B cell (primary cell): Measurements from ENCODE around the gene MESP2. TPM values are rescaled to one million over a fixed set of nuclear protein-coding genes. Genes with fewer than 3 reads are reported as not detected.
A peak's percentile ranks its signal among the peaks of the same experiment; 100 is the strongest.

Experiments used
- ATAC-seq: fragments of 200-7000 bp; cut with Tn5 transposase; one replicate; pipeline ENCODE4 v1.10.0; 2021; ENCODE audit warnings: low read depth, mild to moderate bottlenecking, moderate number of reproducible peaks, moderate library complexity
- CTCF ChIA-PET: fragments of 350-600 bp; sonication (Branson Sonifier 250); formaldehyde crosslinking; loops from one replicate; lab custom pipeline; 2021; ENCODE audit warnings: antibody characterized with exemption, inconsistent platforms; lab: Charles Lee
- POLR2A ChIA-PET: fragments of 350-600 bp; sonication (Branson Sonifier 250); formaldehyde crosslinking; loops from one replicate; lab custom pipeline; 2021; ENCODE audit warnings: antibody characterized with exemption; lab: Charles Lee
- DNase-seq: peaks from one replicate; pipeline ENCODE4 v3.0.0; 2013
- H2AFZ ChIP-seq: 2 replicates; pipeline ENCODE4 v1.6.1; 2012; ENCODE audit warnings: mild to moderate bottlenecking, low read depth, low read length; ENCODE audit not compliant: insufficient read depth, poor library complexity, severe bottlenecking
- H3K27ac ChIP-seq, 2 donors: 1 replicate in 1 of 2; 2 replicates in 1 of 2; pipeline ENCODE4 v1.5.1; 2012 to 2013; ENCODE audit warnings: low read length in 2 of 2, mild to moderate bottlenecking in 2 of 2, moderate library complexity in 1 of 2
- H3K27me3 ChIP-seq, 4 experiments: fragments of 200-600 bp in 1 of 4; sonication (generic) in 1 of 4; replicated peaks in 1 of 4; 1 replicate in 2 of 4; 2 replicates in 2 of 4; pipeline versions ENCODE4 v1.6.1 to v1.7.0; 2013 to 2016; ENCODE audit warnings: low read length in 3 of 4, mild to moderate bottlenecking in 2 of 4, mixed read lengths in 1 of 4, moderate library complexity in 1 of 4; ENCODE audit not compliant: insufficient read depth in 4 of 4, control insufficient read depth in 3 of 4; ENCODE audit errors: control extremely low read depth in 1 of 4
- H3K36me3 ChIP-seq, 2 experiments: replicated peaks in 1 of 2; 1 replicate in 1 of 2; 2 replicates in 1 of 2; pipeline versions ENCODE4 v1.6.1 to v1.7.1; 2013; ENCODE audit warnings: low read length in 1 of 2; ENCODE audit not compliant: insufficient read depth in 2 of 2, control insufficient read depth in 1 of 2; ENCODE audit errors: control extremely low read depth in 1 of 2, extremely low read depth in 1 of 2
- H3K4me1 ChIP-seq, 2 donors: fragments of 200-600 bp in 1 of 2; sonication (generic) in 1 of 2; 1 replicate in 1 of 2; 2 replicates in 1 of 2; pipeline versions ENCODE4 v1.5.1 to v1.6.1; 2013 to 2017; ENCODE audit warnings: low read length in 2 of 2; ENCODE audit not compliant: control insufficient read depth in 2 of 2, insufficient read depth in 2 of 2
- H3K4me2 ChIP-seq: replicated peaks from 2 replicates; pipeline ENCODE3; 2012; ENCODE audit warnings: mild to moderate bottlenecking, low read depth, low read length; ENCODE audit not compliant: poor library complexity, severe bottlenecking
- H3K4me3 ChIP-seq, 5 experiments: fragments of 200-600 bp in 1 of 5; sonication (generic) in 1 of 5; 1 replicate in 3 of 5; 2 replicates in 2 of 5; pipeline versions ENCODE4 v1.5.1 to v1.7.0; 2011 to 2016; ENCODE audit warnings: low read length in 4 of 5, mild to moderate bottlenecking in 4 of 5, low read depth in 2 of 5, control low read depth in 1 of 5, moderate library complexity in 1 of 5; ENCODE audit not compliant: insufficient read depth in 1 of 5; ENCODE audit errors: control extremely low read depth in 1 of 5, extremely low read depth in 1 of 5
- H3K79me2 ChIP-seq: fragments of 200-600 bp; sonication (generic); one replicate; pipeline ENCODE4 v1.6.0; 2016; ENCODE audit warnings: low read length; ENCODE audit not compliant: control insufficient read depth, insufficient read depth
- H3K9ac ChIP-seq: fragments of 200-600 bp; sonication (generic); 2 replicates; pipeline ENCODE4 v1.6.1; 2017; ENCODE audit warnings: mild to moderate bottlenecking, low read length, moderate library complexity
- H3K9me3 ChIP-seq, 3 donors: one replicate each; pipeline versions ENCODE4 v1.6.1 to v1.7.1; 2013; ENCODE audit warnings: low read length in 2 of 3; ENCODE audit not compliant: control insufficient read depth in 2 of 3, insufficient read depth in 1 of 3; ENCODE audit errors: control extremely low read depth in 1 of 3
- H4K20me1 ChIP-seq: 2 replicates; pipeline ENCODE4 v1.6.0; 2012; ENCODE audit warnings: mild to moderate bottlenecking, low read length; ENCODE audit not compliant: insufficient read depth, control insufficient read depth, poor library complexity, severe bottlenecking
- H3K27ac Mint-ChIP-seq: one replicate; pipeline ENCODE4 v1.8.0; 2021; ENCODE audit warnings: mixed read lengths
- H3K27me3 Mint-ChIP-seq: one replicate; pipeline ENCODE4 v1.8.0; 2021; ENCODE audit warnings: mixed read lengths
- H3K4me1 Mint-ChIP-seq: one replicate; pipeline ENCODE4 v1.8.0; 2021; ENCODE audit warnings: mixed read lengths
- H3K4me3 Mint-ChIP-seq: one replicate; pipeline ENCODE4 v1.8.0; 2021; ENCODE audit warnings: mixed read lengths
- H3K9me3 Mint-ChIP-seq: one replicate; pipeline ENCODE4 v1.8.0; 2022; ENCODE audit warnings: mixed read lengths; ENCODE audit not compliant: insufficient read depth
- CTCF ChIP-seq: fragments of 200-600 bp; IDR thresholded peaks from one replicate; pipeline ENCODE4 v1.8.0; 2022; ENCODE audit warnings: antibody characterized with exemption, mild to moderate bottlenecking
- EZH2 ChIP-seq: IDR thresholded peaks from 2 replicates; pipeline ENCODE4 v1.6.1; 2012; ENCODE audit warnings: borderline replicate concordance, low read depth, mild to moderate bottlenecking, moderate library complexity, low read length; ENCODE audit not compliant: insufficient read depth, poor library complexity, severe bottlenecking
- WGBS: methylation state at CpG from one replicate; pipeline ENCODE4 v1.1.5; 2013; ENCODE audit warnings: missing lambda C conversion rate; ENCODE audit not compliant: insufficient coverage; 5-methylcytosine and 5-hydroxymethylcytosine counted together
- intact Hi-C: fragments of 100-400 bp; cut with micrococcal nuclease; formaldehyde crosslinking; loops from one replicate; pipeline ENCODE4 v1.10.0; 2022
- polyA plus RNA-seq: library from polyadenylated mRNA; depleted of rRNA; stranded (reverse); fragments of >200 nt; gene quantifications from 2 replicates; pipeline ENCODE4 v1.2.3, GENCODE V29; 2012
- total RNA-seq, 2 donors: library from RNA; stranded (reverse); fragments of 120-200 nt in 1 of 2; gene quantifications; 1 replicate in 1 of 2; 2 replicates in 1 of 2; pipeline versions ENCODE4 v1.2.3 to v1.2.4, GENCODE V29; 2013 to 2022

MESP2 gene
- total and polyA plus RNA-seq, 2 donors (not counting 1 experiment from before 2014, with no cell fraction given), result not detected

DNA sequence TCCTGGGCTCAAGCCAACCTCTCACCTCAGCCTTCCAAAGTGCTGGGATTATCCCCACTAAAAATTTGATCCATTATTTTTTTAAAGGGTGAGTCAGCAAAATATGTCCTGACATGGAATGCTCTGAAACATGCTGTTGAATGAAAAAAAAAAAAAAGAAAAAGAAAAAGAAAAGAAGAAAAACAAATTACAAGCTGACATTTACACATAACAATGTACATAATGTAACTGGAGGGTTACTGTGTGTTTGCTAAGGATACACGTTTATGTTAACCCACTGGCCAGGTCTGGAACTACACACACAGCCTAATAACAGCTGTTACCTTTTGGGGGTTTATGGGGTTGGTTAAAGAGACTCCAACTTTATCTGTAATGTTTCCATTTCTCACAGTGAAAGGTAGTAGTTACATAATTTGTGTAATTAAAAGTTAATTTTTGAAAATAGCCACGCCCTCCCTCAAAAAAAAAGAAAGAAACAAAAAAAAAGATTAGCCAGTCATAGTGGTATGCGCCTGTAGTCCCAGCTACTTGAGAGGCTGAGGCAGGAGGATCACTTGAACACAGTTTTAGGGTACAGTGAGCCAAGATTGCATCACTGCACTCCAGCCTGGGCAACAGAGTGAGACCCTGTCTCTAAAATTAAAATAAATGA is 3.1 kb upstream of the MESP2 start:
- H4K20me1 ChIP-seq, result no peaks in the 10 kb centered on the region
- no peak overlapping the region for H2AFZ ChIP-seq
- Mint-ChIP-seq H3K27ac (no peak overlapping the region), H3K9me3 (no peaks in the 10 kb centered on the region), H3K4me1 (peaks cover 3% of the 10 kb centered on the region), H3K27me3 (no peaks in the 10 kb centered on the region), H3K4me3 (no peak overlapping the region)
- no peak for TF ChIP-seq EZH2
- peak; percentile 21 for TF ChIP-seq CTCF
- DNase-seq (no peak), ATAC-seq (no peak)
- H3K4me2 ChIP-seq, result no peak overlapping the region
- no peaks in the 10 kb centered on the region for H3K9me3 ChIP-seq
- POLR2A ChIA-PET, result no interaction called here
- peaks cover 0 to 23% (median 9%) of the 10 kb centered on the region in 4 experiments for H3K27me3 ChIP-seq
- H3K4me3 ChIP-seq, result no peak overlapping the region
- H3K4me1 ChIP-seq, result peaks cover 12 to 13% of the 10 kb centered on the region in 2 donors
- no peaks in the 10 kb centered on the region for H3K36me3 ChIP-seq
- no peaks in the 10 kb centered on the region for H3K79me2 ChIP-seq
- no peak overlapping the region for H3K9ac ChIP-seq
- CTCF ChIA-PET, result interaction anchor here (0.8 to 2.4 kb wide), 4 partner anchors 8 to 102 kb away, joined by 3 to 24 read pairs (median 4); no protein-coding TSS in a partner anchor
- intact Hi-C loops, result no loop called here
- 89% methylated on average over 1 of the region's 3 CpGs for WGBS
- no peak overlapping the region for H3K27ac ChIP-seq

DNA sequence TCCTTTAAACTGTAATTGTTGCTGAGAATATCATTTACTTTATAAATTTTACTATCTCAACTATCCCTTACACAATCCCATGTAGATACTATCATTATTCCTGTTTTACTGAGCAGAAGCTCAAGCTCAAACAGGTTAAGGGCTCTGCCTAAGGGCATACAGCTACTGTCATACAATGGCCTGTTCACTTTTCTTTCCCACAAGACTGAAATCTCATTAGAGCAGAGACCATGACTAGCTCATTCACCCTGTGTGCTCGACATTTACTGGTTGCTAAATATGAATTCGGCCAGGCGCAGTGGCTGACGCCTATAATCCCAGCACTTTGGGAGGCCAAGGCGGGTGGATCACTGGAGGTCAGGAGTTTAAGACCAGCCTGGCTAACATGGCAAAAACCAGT is 1.6 kb upstream of the MESP2 start:
- intact Hi-C loops, result no loop called here
- Histone ChIP-seq H3K36me3 (no peaks in the 10 kb centered on the region), H3K27me3 (peaks cover 0 to 25% (median 9%) of the 10 kb centered on the region in 4 experiments), H3K79me2 (no peaks in the 10 kb centered on the region), H3K9ac (no peak overlapping the region), H3K4me1 (peaks cover 12 to 13% of the 10 kb centered on the region in 2 donors), H4K20me1 (no peaks in the 10 kb centered on the region), H3K27ac (no peak overlapping the region), H3K4me3 (no peak overlapping the region), H3K4me2 (no peak overlapping the region), H3K9me3 (no peaks in the 10 kb centered on the region), H2AFZ (no peak overlapping the region)
- WGBS, result 93% methylated on average over 5 of the region's 5 CpGs
- H3K27ac Mint-ChIP-seq, result no peak overlapping the region
- TF ChIP-seq CTCF (no peak), EZH2 (no peak)
- no peak for DNase-seq
- H3K4me3 Mint-ChIP-seq, result no peak overlapping the region
- no peaks in the 10 kb centered on the region for H3K27me3 Mint-ChIP-seq
- H3K4me1 Mint-ChIP-seq, result peaks cover 3% of the 10 kb centered on the region
- ATAC-seq, result no peak
- POLR2A ChIA-PET, result no interaction called here
- no peaks in the 10 kb centered on the region for H3K9me3 Mint-ChIP-seq
- CTCF ChIA-PET, result interaction anchor here (0.6 to 2.4 kb wide), 2 partner anchors 14 to 34 kb away, joined by 3 to 24 read pairs; no protein-coding TSS in a partner anchor
